Left lung (tissue), 10 donors: ENCODE measurements around the gene APOB. TPM values are rescaled to one million over a fixed set of nuclear protein-coding genes. Genes with fewer than 3 reads are reported as not detected.
A peak's percentile ranks its signal among the peaks of the same experiment; 100 is the strongest.

Experiments used
- ATAC-seq: fragments of 200-7000 bp; cut with Tn5 transposase; one replicate; pipeline ENCODE4 v1.9.1; 2020; ENCODE audit warnings: moderate library complexity
- DNase-seq, 4 donors: peaks; one replicate each; pipeline ENCODE4 v3.0.0-alpha.2; 2013 to 2020
- H3K27ac ChIP-seq, 2 donors: fragments of 200-600 bp; sonication (generic) in 1 of 2; one replicate each; pipeline versions ENCODE4 v1.5.0 to v1.8.0; 2020 to 2021
- H3K27me3 ChIP-seq, 2 donors: fragments of 200-600 bp; sonication (generic) in 1 of 2; one replicate each; pipeline versions ENCODE4 v1.5.0 to v1.8.0; 2020 to 2021
- H3K36me3 ChIP-seq, 2 donors: fragments of 200-600 bp; sonication (generic) in 1 of 2; one replicate each; pipeline versions ENCODE4 v1.5.0 to v1.8.0; 2020 to 2021
- H3K4me1 ChIP-seq, 2 donors: fragments of 200-600 bp; one replicate each; pipeline ENCODE4 v1.8.0; 2021
- H3K4me3 ChIP-seq, 2 donors: fragments of 200-600 bp; sonication (generic) in 1 of 2; one replicate each; pipeline versions ENCODE4 v1.5.0 to v1.8.0; 2020 to 2021; ENCODE audit warnings: mild to moderate bottlenecking in 1 of 2
- H3K9me3 ChIP-seq, 2 donors: fragments of 200-600 bp; sonication (generic) in 1 of 2; one replicate each; pipeline versions ENCODE4 v1.5.0 to v1.8.0; 2020 to 2021
- CTCF ChIP-seq, 2 donors: fragments of 200-600 bp; sonication (generic) in 1 of 2; IDR thresholded peaks; one replicate each; pipeline versions ENCODE4 v1.5.0 to v1.8.0; 2021; ENCODE audit warnings: antibody characterized with exemption in 2 of 2
- intact Hi-C, 2 donors: fragments of 100-400 bp; cut with DNase I; formaldehyde crosslinking; loops; one replicate each; pipeline versions ENCODE4 v1.11.2 to v1.14.2; 2022
- polyA plus RNA-seq, 6 donors: library from polyadenylated mRNA; unstranded; fragments of 120-200 nt; gene quantifications; one replicate each; pipeline ENCODE4 v1.2.1, GENCODE V29; 2013; ENCODE audit not compliant: insufficient read length in 6 of 6
- total RNA-seq, 2 donors: library from RNA; stranded (reverse); fragmentation: NEBNext Ultra II Directional; extraction: Animal tissue kit (Norgen Biotek cat#: 25700); gene quantifications; one replicate each; pipeline ENCODE4 v1.2.1, GENCODE V29; 2021
- donor health status: DM: no; HTN: yes; CAD: no.
- donor health status: DM: no; HTN: no; CAD: no.

The APOB gene
- total and polyA plus RNA-seq, 8 donors: 0.01 to 1.5 (median 0.14) TPM

- Histone ChIP-seq H3K36me3 (no peaks in the 10 kb centered on the region), H3K9me3 (no peaks in the 10 kb centered on the region), H3K27ac (no peak overlapping the region), H3K27me3 (peaks cover 3 to 37% of the 10 kb centered on the region in 2 donors), H3K4me3 (no peak overlapping the region), H3K4me1 (no peaks in the 10 kb centered on the region)
- ATAC-seq (no peak), DNase-seq (no peak)
- no peak for TF ChIP-seq CTCF (IDR thresholded peaks at IDR 0.05)
- intact Hi-C loops: no loop called here
Measured at GRCh38 chr2:20966061-20966595, 77.7 kb downstream of the APOB start.

GRCh38 chr2:20965221-20965620, 78.7 kb downstream of the APOB start:
- no peak overlapping the region for H3K4me3 ChIP-seq
- intact Hi-C loops: no loop called here

GRCh38 chr2:20963867-20964266, 80.0 kb downstream of the APOB start:
- no peak overlapping the region for H3K27ac ChIP-seq
- ATAC-seq: no peak
- intact Hi-C loops: loop anchor here in 1 of 2 donors (2.0 kb wide), 1 partner anchor 303 kb away; no protein-coding TSS in a partner anchor
- TF ChIP-seq CTCF (IDR thresholded peaks at IDR 0.05): no peak
- H3K4me1 ChIP-seq: no peaks in the 10 kb centered on the region
- no peaks in the 10 kb centered on the region for H3K9me3 ChIP-seq
- no peak for DNase-seq
- no peak overlapping the region for H3K4me3 ChIP-seq
- H3K36me3 ChIP-seq: no peaks in the 10 kb centered on the region
- peaks cover 3 to 49% of the 10 kb centered on the region in 2 donors for H3K27me3 ChIP-seq

More at GRCh38 chr2:20965221-20965620, 78.7 kb downstream of the APOB start:
- no peak for TF ChIP-seq CTCF (IDR thresholded peaks at IDR 0.05)
- Histone ChIP-seq H3K27me3 (peaks cover 3 to 39% of the 10 kb centered on the region in 2 donors), H3K4me1 (no peaks in the 10 kb centered on the region), H3K27ac (no peak overlapping the region), H3K36me3 (no peaks in the 10 kb centered on the region), H3K9me3 (no peaks in the 10 kb centered on the region)
- ATAC-seq (no peak), DNase-seq (no peak)

- peak; percentile 86 to 88 for TF ChIP-seq CTCF (IDR thresholded peaks at IDR 0.05)
- no peak overlapping the region for H3K4me3 ChIP-seq
- DNase-seq (peak in 3 of 4 donors; percentile 46 to 69 (median 60)), ATAC-seq (peak; percentile 95)
- H3K27me3 ChIP-seq: peaks cover 3 to 55% of the 10 kb centered on the region in 2 donors
- no peak overlapping the region for H3K27ac ChIP-seq
- H3K4me1 ChIP-seq: no peaks in the 10 kb centered on the region
- intact Hi-C loops: loop anchor here in 1 of 2 donors (2.0 kb wide), 1 partner anchor 302 kb away; no protein-coding TSS in a partner anchor
- H3K36me3 ChIP-seq: no peaks in the 10 kb centered on the region
- no peaks in the 10 kb centered on the region for H3K9me3 ChIP-seq
Measured at GRCh38 chr2:20962939-20963557, 80.8 kb downstream of the APOB start.

GRCh38 chr2:20961858-20962257, 82.0 kb downstream of the APOB start:
- H3K4me3 ChIP-seq: no peak overlapping the region
- no peaks in the 10 kb centered on the region for H3K9me3 ChIP-seq
- no peaks in the 10 kb centered on the region for H3K4me1 ChIP-seq
- H3K27ac ChIP-seq: no peak overlapping the region
- H3K36me3 ChIP-seq: no peaks in the 10 kb centered on the region
- ATAC-seq (no peak), DNase-seq (no peak)
- intact Hi-C loops: loop anchor here in 1 of 2 donors (2.0 kb wide), 1 partner anchor 301 kb away; no protein-coding TSS in a partner anchor
- TF ChIP-seq CTCF (IDR thresholded peaks at IDR 0.05): no peak
- H3K27me3 ChIP-seq: peaks cover 3 to 59% of the 10 kb centered on the region in 2 donors
